GM18909 (cell line): Measurements from ENCODE around the gene KANSL1.
"Not testable (repeated sequence)": the region's sequence is repeated elsewhere in the genome, so short reads cannot be mapped to it uniquely, and the experiment has no call there.

Source experiments
- ATAC-seq: cut with Tn5 transposase; IDR thresholded peaks from one replicate; pipeline ENCODE4 v1.9.1; 2021; ENCODE audit warnings: mild to moderate bottlenecking; ENCODE audit not compliant: unreplicated experiment, poor library complexity

KANSL1 gene

DNA sequence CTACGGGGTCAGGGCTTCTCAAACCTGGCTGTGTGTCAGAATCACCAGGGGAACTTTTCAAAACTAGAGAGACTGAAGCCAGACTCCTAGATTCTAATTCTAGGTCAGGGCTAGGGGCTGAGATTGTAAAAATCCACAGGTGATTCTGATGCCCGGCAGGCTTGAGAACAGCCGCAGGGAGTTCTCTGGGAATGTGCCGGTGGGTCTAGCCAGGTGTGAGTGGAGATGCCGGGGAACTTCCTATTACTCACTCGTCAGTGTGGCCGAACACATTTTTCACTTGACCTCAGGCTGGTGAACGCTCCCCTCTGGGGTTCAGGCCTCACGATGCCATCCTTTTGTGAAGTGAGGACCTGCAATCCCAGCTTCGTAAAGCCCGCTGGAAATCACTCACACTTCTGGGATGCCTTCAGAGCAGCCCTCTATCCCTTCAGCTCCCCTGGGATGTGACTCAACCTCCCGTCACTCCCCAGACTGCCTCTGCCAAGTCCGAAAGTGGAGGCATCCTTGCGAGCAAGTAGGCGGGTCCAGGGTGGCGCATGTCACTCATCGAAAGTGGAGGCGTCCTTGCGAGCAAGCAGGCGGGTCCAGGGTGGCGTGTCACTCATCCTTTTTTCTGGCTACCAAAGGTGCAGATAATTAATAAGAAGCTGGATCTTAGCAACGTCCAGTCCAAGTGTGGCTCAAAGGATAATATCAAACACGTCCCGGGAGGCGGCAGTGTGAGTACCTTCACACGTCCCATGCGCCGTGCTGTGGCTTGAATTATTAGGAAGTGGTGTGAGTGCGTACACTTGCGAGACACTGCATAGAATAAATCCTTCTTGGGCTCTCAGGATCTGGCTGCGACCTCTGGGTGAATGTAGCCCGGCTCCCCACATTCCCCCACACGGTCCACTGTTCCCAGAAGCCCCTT, 183.3 kb downstream of the KANSL1 start:
- ATAC-seq, result no peak

DNA sequence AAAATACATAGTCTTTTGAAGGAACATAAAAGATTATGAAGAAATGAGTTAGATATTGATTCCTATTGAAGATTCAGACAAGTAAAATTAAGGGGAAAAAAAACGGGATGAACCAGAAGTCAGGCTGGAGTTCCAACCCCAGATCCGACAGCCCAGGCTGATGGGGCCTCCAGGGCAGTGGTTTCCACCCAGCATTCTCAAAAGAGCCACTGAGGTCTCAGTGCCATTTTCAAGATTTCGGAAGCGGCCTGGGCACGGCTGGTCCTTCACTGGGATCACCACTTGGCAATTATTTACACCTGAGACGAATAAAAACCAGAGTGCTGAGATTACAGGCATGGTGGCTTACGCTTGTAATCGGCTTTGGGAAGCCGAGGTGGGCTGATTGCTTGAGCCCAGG, 184.6 kb downstream of the KANSL1 start:
- no peak for ATAC-seq

DNA sequence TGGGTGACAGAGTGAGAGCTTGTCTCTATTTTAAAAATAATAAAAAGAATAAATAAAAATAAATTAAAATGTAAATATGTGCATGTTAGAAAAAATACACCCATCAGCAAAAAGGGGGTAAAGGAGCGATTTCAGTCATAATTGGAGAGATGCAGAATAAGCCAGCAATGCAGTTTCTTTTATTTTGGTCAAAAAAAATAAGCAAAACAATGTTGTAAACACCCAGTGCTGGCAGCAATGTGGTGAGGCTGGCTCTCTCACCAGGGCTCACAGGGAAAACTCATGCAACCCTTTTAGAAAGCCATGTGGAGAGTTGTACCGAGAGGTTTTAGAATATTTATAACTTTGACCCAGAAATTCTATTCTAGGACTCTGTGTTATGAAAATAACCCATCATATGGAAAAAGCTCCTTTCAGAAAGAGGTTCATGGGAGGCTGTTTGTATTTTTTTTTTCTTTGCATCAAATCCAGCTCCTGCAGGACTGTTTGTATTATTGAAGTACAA, 185.7 kb downstream of the KANSL1 start:
- ATAC-seq, result no peak

DNA sequence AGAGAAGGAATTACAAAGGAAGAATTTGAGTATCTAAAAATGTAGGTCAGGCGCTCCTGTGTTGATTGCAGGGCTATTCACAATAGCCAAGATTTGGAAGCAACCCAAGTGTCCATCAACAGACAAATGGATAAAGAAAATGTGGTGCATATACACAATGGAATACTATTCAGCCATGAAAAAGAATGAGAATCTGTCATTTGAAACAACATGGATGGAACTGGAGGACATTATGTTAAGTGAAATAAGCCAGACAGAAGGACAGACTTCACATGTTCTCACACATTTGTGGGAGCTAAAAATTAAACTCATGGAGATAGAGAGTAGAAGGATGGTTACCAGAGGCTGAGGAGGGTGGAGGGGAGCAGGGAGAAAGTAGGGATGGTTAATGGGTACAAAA, 187.1 kb downstream of the KANSL1 start:
- not testable (repeated sequence) for ATAC-seq

DNA sequence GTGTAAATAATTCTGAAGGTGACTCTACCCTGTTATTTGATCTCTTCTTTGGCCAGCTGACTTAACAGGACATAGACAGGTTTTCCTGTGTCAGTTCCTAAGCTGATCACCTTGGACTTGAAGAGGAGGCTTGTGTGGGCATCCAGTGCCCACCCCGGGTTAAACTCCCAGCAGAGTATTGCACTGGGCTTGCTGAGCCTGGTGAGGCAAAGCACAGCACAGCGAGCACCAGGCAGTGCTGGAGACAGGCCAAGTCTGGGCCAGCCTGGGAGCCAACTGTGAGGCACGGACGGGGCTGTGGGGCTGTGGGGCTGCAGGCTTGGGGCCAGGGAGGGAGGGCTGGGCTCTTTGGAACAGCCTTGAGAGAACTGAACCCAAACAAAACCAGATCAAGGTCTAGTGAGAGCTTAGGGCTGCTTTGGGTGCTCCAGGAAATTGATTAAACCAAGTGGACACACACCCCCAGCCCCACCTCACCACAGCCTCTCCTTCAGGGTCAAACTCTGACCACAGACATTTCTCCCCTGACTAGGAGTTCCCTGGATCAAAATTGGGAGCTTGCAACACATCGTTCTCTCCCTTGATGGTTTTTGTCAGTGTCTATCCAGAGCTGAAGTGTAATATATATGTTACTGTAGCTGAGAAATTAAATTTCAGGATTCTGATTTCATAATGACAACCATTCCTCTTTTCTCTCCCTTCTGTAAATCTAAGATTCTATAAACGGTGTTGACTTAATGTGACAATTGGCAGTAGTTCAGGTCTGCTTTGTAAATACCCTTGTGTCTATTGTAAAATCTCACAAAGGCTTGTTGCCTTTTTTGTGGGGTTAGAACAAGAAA, 189.1 kb downstream of the KANSL1 start:
- ATAC-seq, result no peak

DNA sequence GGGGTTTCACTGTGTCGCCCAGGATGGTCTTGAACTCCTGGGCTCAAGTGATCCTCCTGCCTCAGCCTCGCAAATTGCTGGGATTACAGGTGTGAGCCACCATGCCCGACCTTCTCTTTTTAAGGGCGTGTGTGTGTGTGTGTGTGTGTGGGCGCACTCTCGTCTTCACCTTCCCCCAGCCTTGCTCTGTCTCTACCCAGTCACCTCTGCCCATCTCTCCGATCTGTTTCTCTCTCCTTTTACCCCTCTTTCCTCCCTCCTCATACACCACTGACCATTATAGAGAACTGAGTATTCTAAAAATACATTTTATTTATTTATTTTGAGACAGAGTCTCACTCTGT, 190.3 kb downstream of the KANSL1 start:
- no peak for ATAC-seq

DNA sequence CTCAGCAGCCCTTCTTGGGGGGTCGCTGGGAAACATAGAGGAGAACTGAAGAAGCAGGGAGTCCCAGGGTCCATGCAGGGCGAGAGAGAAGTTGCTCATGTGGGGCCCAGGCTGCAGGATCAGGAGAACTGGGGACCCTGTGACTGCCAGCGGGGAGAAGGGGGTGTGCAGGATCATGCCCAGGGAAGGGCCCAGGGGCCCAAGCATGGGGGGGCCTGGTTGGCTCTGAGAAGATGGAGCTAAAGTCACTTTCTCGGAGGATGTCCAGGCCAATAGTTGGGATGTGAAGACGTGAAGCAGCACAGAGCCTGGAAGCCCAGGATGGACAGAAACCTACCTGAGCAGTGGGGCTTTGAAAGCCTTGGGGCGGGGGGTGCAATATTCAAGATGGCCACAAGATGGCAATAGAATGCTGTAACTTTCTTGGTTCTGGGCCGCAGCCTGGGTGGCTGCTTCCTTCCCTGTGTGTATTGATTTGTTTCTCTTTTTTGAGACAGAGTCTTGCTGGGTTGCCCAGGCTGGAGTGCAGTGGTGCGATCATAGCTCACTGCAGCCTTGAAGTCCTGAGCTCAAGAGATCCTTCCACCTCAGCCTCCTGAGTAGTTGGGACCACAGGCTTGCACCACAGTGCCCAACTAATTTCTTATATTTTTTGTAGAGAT, 190.8 kb downstream of the KANSL1 start:
- ATAC-seq, result no peak

DNA sequence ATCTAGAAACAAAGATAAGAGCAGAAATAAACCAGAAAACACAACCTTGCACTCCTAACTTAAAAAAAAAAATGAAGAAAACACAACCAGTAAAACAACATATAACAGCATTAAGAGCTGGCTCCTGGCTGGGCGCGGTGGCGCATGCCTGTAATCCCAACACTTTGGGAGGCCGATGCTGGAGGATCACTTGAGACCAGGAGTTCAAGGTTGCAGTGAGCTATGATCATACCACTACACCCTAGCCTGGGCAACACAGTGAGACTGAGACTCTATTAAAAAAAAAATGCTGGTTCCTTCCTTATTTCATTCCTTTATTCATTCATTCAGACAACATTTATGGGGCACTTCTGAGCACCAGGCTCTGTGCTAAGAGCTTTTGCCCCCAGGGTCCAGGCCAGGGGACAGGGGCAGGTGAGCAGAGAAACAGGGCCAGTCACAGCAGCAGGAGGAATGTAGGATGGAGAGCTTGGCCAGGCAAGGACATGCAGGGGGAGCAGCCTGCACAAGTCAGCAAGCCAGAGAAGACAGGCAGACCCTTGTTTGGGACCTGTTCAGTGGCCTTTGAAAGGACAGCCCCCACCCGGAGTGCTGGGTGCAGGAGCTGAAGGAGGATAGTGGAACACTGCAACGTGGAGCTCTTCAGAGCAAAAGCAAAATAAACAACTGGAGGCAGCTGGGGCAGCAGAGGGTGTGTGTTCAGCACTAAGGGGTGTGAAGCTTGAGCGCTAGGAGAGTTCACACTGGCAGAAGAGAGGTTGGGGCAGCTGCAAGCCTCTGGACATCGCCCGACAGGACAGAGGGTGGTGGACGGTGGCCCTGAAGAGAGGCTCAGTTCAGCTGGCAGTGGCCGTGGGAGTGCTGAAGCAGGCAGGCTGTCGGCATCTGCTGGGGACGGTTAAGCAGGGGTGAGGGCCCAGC, 191.6 kb downstream of the KANSL1 start:
- ATAC-seq, result no peak

DNA sequence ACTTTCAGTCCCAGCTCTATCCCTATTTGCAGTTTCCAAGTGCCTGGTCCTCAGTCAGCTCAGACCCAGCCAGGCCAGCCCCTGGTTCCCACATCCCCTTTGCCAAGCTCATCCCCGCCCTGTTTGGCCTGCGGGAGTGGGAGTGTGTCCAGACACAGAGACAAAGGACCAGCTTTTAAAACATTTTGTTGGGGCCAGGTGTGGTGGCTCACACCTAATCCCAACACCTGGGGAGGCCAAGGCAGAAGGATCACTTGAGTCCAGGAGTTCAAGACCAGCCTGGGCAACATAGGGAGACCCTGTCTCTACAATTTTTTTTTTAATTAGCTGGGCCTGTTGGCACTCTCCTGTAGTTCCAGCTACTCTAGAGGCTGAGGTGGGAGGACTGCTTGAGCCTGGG, 192.5 kb downstream of the KANSL1 start:
- no peak for ATAC-seq

DNA sequence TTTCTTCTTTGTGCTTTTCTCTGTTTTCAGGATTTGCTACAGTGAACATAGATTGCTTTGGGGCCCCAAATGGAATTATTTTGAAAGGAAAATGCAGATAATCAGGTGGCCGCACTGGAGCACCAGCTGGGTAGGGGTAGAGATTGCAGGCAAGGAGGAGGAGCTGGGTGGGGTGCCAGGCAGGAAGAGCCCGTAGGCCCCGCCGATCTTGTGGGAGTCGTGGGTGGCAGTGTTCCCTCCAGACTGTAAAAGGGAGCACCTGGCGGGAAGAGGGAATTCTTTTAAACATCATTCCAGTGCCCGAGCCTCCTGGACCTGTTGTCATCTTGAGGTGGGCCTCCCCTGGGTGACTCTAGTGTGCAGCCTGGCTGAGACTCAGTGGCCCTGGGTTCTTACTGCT, 192.9 kb downstream of the KANSL1 start:
- no peak for ATAC-seq

DNA sequence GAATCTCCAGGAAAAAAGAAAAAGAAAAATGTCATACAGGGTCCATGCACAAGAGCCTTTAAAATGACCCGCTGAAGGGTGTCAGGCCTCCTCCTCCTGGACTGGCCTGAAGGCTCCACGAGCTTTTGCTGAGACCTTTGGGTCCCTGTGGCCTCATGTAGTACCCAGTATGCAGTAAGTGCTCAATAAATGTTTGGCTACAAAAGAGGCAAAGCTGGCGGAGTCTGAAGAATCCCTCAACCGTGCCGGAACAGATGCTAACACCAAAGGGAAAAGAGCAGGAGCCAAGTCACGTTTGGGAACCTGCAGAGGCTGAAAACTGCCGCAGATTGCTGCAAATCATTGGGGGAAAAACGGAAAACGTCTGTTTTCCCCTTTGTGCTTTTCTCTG, 193.3 kb downstream of the KANSL1 start:
- no peak for ATAC-seq

DNA sequence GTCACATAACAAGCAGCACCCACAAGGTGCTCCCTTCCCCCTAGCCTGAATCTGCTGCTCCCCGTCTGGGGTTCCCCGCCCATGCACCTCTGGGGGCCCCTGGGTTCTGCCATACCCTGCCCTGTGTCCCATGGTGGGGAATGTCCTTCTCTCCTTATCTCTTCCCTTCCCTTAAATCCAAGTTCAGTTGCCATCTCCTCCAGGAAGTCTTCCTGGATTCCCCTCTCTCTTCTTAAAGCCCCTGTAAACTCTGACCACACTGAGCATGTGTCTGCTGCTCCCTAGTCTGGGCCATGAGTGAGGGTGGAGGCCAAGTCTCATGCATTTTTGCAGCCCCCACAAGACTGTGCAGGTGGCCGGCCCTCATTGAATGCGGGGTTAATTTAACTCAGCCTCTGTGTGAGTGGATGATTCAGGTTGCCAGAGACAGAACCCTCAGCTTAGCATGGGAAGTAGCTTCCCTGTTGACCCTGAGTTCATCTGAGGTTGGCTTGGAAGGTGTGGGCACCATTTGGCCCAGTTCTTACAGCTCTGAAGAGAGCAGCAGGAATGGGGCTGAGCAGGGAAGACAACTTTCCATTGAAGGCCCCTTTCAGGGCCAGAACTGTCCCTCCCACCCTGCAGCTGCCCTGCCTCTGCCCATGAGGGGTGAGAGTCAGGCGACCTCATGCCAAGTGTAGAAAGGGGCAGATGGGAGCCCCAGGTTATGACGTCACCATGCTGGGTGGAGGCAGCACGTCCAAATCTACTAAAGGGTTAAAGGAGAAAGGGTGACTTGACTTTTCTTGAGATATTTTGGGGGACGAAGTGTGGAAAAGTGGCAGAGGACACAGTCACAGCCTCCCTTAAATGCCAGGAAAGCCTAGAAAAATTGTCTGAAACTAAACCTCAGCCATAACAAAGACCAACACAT, 194.0 kb downstream of the KANSL1 start, which contains the start of gene STH:
STH (plus strand) TSS at position 264 of the 913 bp plus-strand sequence; CDS start at position 294, 30 bp downstream.
- ATAC-seq, result no peak

DNA sequence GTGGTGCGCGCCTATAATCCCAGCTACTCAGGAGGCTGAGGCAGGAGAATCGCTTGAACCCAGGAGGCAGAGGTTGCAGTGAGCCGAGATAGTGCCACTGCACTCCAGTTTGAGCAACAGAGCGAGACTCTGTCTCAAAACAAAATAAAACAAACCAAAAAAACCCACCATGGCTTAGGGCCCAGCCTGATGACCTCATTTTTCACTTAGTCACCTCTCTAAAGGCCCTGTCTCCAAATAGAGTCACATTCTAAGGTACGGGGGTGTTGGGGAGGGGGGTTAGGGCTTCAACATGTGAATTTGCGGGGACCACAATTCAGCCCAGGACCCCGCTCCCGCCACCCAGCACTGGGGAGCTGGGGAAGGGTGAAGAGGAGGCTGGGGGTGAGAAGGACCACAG, 195.6 kb downstream of the KANSL1 start:
- ATAC-seq, result no peak

DNA sequence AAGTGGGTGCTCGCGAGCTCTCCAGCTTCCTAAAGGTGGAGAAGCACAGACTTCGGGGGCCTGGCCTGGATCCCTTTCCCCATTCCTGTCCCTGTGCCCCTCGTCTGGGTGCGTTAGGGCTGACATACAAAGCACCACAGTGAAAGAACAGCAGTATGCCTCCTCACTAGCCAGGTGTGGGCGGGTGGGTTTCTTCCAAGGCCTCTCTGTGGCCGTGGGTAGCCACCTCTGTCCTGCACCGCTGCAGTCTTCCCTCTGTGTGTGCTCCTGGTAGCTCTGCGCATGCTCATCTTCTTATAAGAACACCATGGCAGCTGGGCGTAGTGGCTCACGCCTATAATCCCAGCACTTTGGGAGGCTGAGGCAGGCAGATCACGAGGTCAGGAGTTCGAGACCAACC, 196.1 kb downstream of the KANSL1 start:
- ATAC-seq, result no peak

DNA sequence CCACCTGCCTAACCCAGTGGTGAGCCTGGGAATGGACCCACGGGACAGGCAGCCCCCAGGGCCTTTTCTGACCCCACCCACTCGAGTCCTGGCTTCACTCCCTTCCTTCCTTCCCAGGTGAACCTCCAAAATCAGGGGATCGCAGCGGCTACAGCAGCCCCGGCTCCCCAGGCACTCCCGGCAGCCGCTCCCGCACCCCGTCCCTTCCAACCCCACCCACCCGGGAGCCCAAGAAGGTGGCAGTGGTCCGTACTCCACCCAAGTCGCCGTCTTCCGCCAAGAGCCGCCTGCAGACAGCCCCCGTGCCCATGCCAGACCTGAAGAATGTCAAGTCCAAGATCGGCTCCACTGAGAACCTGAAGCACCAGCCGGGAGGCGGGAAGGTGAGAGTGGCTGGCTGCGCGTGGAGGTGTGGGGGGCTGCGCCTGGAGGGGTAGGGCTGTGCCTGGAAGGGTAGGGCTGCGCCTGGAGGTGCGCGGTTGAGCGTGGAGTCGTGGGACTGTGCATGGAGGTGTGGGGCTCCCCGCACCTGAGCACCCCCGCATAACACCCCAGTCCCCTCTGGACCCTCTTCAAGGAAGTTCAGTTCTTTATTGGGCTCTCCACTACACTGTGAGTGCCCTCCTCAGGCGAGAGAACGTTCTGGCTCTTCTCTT, 196.8 kb downstream of the KANSL1 start:
- ATAC-seq, result no peak

DNA sequence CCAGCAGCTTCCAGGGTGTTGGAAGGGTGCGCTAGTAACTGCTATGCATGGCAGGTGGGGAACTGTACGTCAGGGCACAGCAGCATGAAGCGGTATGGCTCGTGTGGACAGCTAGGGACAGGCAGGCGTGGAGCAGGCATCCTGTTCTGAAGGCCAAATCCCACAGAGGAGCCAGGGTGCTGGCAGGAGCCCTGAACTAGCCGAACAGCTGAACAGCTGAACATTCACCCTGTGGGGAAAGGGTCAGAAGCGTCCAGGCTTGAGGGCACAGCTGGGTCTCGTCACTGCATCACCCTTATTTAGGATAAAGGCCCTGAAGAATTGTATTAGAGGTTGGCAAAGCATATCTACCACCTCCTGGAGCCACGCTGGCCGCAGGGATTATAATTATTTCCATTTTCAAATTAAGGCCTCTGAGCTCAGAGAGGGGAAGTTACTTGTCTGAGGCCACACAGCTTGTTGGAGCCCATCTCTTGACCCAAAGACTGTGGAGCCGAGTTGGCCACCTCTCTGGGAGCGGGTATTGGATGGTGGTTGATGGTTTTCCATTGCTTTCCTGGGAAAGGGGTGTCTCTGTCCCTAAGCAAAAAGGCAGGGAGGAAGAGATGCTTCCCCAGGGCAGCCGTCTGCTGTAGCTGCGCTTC, 197.5 kb downstream of the KANSL1 start:
- ATAC-seq, result no peak

DNA sequence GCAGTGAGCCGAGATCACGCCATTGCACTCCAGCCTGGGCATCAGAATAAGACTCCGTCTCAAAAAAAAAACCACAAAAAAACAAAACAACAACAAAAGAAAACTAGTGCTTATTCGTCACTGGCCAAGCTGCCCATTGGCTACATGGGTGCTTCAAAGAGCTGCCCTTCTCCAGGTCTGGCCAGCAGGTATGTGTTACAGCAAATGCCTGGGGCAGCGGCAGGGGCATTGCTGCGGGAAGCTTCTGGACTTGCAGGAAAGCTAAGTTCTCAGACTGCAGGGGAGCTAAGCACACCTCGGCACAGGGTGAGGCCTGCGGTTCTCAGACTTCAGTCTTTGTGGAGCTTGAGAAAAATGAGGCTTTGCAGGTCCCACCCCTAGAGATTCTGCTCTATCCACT, 198.2 kb downstream of the KANSL1 start:
- no peak for ATAC-seq
